Measurements from ENCODE around the gene NQO1. TPM values are rescaled to one million over a fixed set of nuclear protein-coding genes. Genes with fewer than 3 reads are reported as not detected.

NQO1 gene
- total and polyA plus RNA-seq, 9 of the 15 experiments (the other 6 are each of a cell fraction or from before 2014, with no cell fraction given): 96.7 to 198 (median 122) TPM

- no peak for TF ChIP-seq TBP (optimal IDR thresholded peaks at IDR 0.05; ENCODE audit: low read depth, low read length)
- peak; percentile 80; the same call in 1 of the 2 replicates for TF ChIP-seq ADNP (tag; IDR thresholded peaks at IDR 0.05)
- TF ChIP-seq, protein P1, sequence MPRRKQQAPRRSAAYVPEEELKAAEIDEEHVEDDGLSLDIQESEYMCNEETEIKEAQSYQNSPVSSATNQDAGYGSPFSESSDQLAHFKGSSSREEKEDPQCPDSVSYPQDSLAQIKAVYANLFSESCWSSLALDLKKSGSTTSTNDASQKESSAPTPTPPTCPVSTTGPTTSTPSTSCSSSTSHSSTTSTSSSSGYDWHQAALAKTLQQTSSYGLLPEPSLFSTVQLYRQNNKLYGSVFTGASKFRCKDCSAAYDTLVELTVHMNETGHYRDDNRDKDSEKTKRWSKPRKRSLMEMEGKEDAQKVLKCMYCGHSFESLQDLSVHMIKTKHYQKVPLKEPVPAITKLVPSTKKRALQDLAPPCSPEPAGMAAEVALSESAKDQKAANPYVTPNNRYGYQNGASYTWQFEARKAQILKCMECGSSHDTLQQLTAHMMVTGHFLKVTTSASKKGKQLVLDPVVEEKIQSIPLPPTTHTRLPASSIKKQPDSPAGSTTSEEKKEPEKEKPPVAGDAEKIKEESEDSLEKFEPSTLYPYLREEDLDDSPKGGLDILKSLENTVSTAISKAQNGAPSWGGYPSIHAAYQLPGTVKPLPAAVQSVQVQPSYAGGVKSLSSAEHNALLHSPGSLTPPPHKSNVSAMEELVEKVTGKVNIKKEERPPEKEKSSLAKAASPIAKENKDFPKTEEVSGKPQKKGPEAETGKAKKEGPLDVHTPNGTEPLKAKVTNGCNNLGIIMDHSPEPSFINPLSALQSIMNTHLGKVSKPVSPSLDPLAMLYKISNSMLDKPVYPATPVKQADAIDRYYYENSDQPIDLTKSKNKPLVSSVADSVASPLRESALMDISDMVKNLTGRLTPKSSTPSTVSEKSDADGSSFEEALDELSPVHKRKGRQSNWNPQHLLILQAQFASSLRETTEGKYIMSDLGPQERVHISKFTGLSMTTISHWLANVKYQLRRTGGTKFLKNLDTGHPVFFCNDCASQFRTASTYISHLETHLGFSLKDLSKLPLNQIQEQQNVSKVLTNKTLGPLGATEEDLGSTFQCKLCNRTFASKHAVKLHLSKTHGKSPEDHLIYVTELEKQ (CRISPR knock-in tag; IDR thresholded peaks at IDR 0.05): no peak
- peak in 1 of 2 experiments; percentile 63; a peak in 2 of 4 replicates for TF ChIP-seq RCOR1 (IDR thresholded peaks at IDR 0.05; ENCODE audit: borderline replicate concordance in 1 of 2, low read depth in 2 of 2, low read length in 2 of 2)
- no peak for TF ChIP-seq NELFE (IDR thresholded peaks at IDR 0.05; ENCODE audit: insufficient read depth, insufficient read length)
- no peak for TF ChIP-seq TOE1 (IDR thresholded peaks at IDR 0.05; ENCODE audit: borderline replicate concordance)
- TF ChIP-seq TOE1 (CRISPR knock-in tag; IDR thresholded peaks at IDR 0.05; ENCODE audit: borderline replicate concordance, low read depth): no peak
- TF ChIP-seq, protein P2, sequence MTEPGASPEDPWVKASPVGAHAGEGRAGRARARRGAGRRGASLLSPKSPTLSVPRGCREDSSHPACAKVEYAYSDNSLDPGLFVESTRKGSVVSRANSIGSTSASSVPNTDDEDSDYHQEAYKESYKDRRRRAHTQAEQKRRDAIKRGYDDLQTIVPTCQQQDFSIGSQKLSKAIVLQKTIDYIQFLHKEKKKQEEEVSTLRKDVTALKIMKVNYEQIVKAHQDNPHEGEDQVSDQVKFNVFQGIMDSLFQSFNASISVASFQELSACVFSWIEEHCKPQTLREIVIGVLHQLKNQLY (CRISPR knock-in tag; conservative IDR thresholded peaks at IDR 0.05): no peak
- peak; percentile 58; the same call in 1 of the 2 replicates for TF ChIP-seq BCOR (IDR thresholded peaks at IDR 0.05)
- TF ChIP-seq NR2C2 (CRISPR knock-in tag; IDR thresholded peaks at IDR 0.05): no peak
- TF ChIP-seq NR2C2 (tag; IDR thresholded peaks at IDR 0.05): no peak
- TF ChIP-seq RBM25 (IDR thresholded peaks at IDR 0.05; ENCODE audit: low read depth, low read length, severe bottlenecking): peak; percentile 84
- no peak for TF ChIP-seq DIDO1 (tag; IDR thresholded peaks at IDR 0.05; ENCODE audit: low read depth)
- TF ChIP-seq, protein P3, sequence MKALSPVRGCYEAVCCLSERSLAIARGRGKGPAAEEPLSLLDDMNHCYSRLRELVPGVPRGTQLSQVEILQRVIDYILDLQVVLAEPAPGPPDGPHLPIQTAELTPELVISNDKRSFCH (CRISPR knock-in tag; IDR thresholded peaks at IDR 0.05): no peak
- TF ChIP-seq, protein P3 (tag; IDR thresholded peaks at IDR 0.05): no peak
- TF ChIP-seq STAG1 (CRISPR knock-in tag; IDR thresholded peaks at IDR 0.05; ENCODE audit: borderline replicate concordance): no peak
- TF ChIP-seq HNRNPK (IDR thresholded peaks at IDR 0.05; ENCODE audit: low read depth, low read length, poor library complexity, severe bottlenecking): no peak
- Histone ChIP-seq H3K4me1 (replicated peaks in 1 of 2; ENCODE audit: control insufficient read depth in 2 of 2, insufficient read depth in 2 of 2, low read length in 2 of 2) (peaks cover 5 to 14% of the 10 kb centered on the region in 2 experiments; a peak in 4 of 5 replicates), H3K9me3 (replicated peaks; ENCODE audit: control insufficient read depth, insufficient read depth, low read depth, low read length) (no peaks in the 10 kb centered on the region; the same call in 1 of the 2 replicates), H3K4me2 (ENCODE audit: insufficient read depth, low read length) (peak overlapping the region; percentile 98), H4K20me1 (replicated peaks; ENCODE audit: control insufficient read depth, insufficient read depth, low read length) (no peaks in the 10 kb centered on the region), H3K36me3 (ENCODE audit: control insufficient read depth, insufficient read depth, low read length) (peaks cover 42% of the 10 kb centered on the region), H2AFZ (ENCODE audit: low read depth, low read length) (peak overlapping the region; percentile 94), H3K9ac (ENCODE audit: insufficient read depth in 1 of 2, low read depth in 2 of 2, low read length in 2 of 2) (peak overlapping the region; percentile 97 to 99), H3K27ac (ENCODE audit: extremely low read depth, low read depth, low read length) (peak overlapping the region; percentile 84), H3K27me3 (ENCODE audit: control insufficient read depth in 2 of 2, insufficient read depth in 2 of 2, low read length in 2 of 2) (no peaks in the 10 kb centered on the region), H3K9me1 (ENCODE audit: control insufficient read depth, insufficient read depth, low read length) (no peaks in the 10 kb centered on the region), H3K79me2 (ENCODE audit: control insufficient read depth, insufficient read depth, low read length) (peaks cover 50% of the 10 kb centered on the region), H3K4me3 (peak overlapping the region; percentile 95)
- in situ Hi-C loops (cut with MboI) (loop anchor here (5.0 kb wide), 1 partner anchor 42 kb away; no protein-coding TSS in a partner anchor), intact Hi-C loops (cut with micrococcal nuclease) (loop anchor here (1.0 kb wide), 4 partner anchors 27 to 358 kb away; no protein-coding TSS in a partner anchor)
- no peak for FAIRE-seq
- ChIA-PET POLR2A (interaction anchor here (0.5 to 4.0 kb wide), 12 partner anchors 8 to 50 kb away, joined by 3 to 56 read pairs (median 5); partner anchors contain the start of gene NQO1), CTCF (ENCODE audit: low intra/inter-chr PET ratio) (interaction anchor here (1.5 to 1.8 kb wide), 2 partner anchors 45 to 358 kb away, joined by 7 to 29 read pairs; no protein-coding TSS in a partner anchor)
- WGBS (ENCODE audit: insufficient coverage, low coverage, missing lambda C conversion rate): 0% methylated on average over 4 of the region's 4 CpGs
- BruUV-seq (replicated peaks): no TSS peak
- ATAC-seq: no peak
- DNase-seq (ENCODE audit: extremely low read depth in 1 of 4, low spot score in 3 of 4): no peak
Measured at GRCh38 chr16:69754143-69754468, 27.7 kb upstream of the NQO1 start.

All from K562 (cell line).